ENCODE results near the gene SLBP.

The SLBP gene

GRCh38 chr4:1748465-1748995 is 36.4 kb upstream of the SLBP start:
- peak; percentile 89 for DNase-seq

- no peak for DNase-seq
These were observed 35.5 kb upstream of the SLBP start for GRCh38 chr4:1747603-1747967.

DNA sequence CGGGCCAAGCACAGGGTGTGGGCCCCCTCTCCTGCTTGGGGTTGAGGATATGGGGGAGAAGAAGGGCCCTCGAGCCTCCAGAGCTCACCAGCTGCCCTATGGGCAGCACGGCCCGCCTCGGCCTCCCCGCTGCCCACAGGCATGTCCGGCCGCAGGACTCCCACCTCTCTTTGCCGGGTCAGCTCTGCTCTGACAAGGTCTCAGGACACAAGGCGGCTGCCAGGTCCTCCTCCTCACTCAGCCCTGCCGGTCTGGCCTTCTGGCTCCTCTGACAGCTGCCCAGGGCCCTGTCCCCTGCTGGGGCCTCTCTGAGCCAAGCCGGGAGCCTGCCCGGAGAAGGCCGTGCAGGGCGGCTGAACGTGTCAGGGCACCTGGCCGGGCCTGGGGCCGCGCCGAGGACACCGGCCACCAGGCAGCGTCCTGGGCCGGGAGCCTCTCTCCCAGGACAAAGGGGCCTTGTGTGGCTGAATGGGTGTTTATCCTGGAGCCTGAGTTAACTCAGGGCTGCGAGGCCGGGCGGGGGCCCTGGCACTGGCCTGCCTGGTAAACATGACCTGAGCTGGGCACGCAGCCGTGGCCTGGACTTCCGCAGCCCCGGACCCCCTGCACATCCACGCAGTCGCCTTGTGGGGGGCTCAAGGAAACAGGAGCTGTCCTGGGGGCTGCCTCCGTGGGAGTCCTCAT is 34.9 kb upstream of the SLBP start:
- DNase-seq: no peak

- peak; percentile 86 for DNase-seq
These were observed 34.2 kb upstream of the SLBP start for GRCh38 chr4:1746265-1746691.

DNA sequence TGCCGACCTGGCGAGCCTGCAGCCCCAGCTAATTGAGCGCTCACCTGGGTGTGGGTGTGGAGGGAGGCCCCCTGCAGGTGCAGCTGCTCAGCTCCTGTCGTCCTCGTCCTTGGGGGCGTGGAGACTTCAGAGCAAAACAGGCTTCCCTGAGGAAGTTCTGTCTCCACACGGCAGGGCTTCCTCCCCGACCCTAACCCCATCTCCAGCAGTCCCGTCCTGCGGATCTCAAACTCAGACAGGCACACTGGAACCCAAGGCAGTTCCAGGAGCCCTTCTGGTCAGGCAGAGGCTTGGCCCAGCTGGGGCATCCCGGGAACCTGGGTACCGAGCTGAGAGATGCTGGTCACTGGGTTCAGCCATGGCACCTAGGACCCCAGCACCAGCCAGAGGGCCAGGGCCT is 33.6 kb upstream of the SLBP start:
- DNase-seq: no peak

- no peak for DNase-seq
These were observed 33.0 kb upstream of the SLBP start for GRCh38 chr4:1745165-1745564.

DNA sequence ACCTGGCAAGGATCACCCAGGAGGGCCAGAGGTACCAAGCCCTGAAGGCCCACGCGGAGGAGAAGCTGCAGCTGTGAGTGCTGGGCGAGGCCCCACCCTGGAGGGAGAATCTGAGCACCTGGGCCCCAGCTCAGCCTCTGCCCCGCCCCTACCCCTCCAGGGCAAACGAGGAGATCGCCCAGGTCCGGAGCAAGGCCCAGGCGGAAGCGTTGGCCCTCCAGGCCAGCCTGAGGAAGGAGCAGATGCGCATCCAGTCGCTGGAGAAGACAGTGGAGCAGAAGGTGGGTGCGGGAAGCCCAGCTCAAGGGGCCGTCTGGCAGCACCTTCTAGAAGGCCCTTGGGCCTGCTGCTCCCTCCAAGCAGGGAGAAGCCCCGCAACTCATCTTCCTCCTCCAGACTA is 32.4 kb upstream of the SLBP start:
- no peak for DNase-seq

DNA sequence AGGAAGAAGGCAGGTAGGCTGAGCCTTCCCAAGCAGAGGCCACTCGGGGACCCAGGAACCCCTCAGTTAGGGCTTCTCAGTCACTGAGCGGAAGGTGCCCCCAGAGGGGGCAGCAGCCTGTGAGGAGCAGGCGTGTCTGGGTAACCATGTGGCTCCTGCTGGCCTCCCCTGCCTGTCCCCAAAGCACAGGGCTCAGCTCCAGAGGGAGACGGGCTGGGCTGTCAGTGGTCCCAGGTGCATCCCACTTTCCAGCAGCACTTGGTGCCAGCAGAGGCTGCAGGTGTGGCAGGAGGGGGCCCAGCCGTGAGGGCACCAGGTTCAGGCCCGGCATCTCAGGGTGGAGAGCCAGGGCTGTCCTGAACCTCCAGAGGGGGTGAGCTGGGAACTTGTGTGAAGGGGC is 31.9 kb upstream of the SLBP start:
- DNase-seq: no peak

- no peak for DNase-seq
These were observed 31.4 kb upstream of the SLBP start for GRCh38 chr4:1743551-1743950.

DNA sequence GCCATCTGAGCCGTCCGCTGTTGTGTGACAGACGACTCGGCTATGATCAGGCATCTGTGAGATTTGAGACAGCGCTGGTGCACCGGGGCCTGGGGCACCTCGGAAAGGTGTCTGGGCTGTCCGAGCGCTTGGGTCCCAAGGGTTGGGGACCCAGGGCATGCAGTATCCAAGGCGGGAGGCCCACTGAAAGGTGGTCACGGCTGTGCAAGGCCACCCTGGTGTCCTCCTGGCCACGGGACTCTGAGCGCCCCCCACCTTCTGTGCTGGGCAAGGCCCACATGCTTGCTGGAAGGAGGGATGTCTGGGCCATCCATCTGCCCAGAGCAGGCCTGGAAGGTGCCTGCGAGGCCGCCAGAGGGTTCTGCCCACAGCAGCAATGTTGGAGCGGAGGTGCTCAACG is 29.1 kb upstream of the SLBP start:
- no peak for DNase-seq

DNA sequence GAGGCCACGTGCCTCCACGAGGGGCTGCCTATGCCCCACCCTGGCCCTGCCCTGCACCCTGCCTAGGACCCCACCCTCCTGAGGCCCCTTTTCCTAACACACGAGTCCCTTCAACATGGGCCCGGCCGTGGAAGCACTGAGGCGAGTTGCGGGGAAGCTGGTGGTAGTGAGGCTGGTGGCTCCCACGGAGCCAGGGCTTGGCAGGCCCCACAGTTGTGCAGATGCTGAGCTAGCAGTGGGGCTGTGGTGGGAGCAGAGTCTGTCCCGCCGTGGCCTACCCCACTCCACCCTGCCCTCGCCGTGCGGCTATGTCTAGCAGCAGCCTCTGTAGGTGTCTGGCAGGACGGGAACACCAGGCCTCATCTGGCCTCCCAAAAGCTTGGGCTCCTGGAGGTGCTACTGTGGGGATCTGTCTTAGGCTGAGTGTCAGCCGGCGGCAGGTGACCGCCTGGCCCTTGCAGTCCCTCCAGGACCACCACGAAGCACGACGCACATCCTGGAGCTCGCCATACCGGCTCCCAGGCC is 28.0 kb upstream of the SLBP start:
- DNase-seq: no peak

DNA sequence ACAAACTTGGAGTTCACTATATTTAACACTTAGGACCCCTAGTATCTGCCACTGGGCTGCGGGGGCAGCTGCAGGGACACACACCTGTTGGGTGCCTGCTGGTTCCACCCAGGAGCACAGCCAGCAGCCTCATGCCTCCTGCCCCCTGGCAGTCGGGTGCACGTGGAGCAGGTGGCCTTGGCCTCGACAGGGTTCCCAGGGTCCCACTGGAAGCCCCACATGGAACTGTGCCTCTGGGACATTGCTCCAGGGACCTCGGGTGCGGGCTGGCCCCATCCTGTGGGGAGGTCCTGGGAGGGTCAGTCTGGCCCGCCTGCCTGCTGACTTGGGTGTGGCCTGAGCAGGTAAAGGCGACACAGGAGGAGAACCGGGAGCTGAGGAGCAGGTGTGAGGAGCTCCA is 27.2 kb upstream of the SLBP start:
- no peak for DNase-seq

- DNase-seq: no peak
These were observed 26.3 kb upstream of the SLBP start for GRCh38 chr4:1738410-1738809.

DNA sequence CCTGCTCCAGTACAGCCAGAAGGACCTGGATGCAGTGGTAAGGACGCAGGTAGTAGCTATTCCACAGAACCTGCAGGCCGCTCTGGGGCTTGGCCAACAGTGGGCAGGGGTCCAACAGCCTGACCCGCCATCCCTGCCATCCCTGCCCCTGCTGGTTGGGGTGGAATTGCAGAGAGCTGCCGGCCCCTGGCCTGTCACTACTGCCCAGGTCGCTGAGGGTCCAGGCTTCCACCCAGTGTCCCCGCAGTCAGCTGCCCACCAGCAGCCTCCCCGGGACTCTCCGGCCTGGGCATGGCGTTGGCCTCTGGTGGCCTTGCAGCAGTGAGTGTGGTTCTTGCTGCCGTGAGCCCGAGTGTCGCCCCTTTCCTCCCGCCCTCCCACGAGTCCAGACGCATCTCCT is 25.5 kb upstream of the SLBP start:
- DNase-seq: no peak

DNA sequence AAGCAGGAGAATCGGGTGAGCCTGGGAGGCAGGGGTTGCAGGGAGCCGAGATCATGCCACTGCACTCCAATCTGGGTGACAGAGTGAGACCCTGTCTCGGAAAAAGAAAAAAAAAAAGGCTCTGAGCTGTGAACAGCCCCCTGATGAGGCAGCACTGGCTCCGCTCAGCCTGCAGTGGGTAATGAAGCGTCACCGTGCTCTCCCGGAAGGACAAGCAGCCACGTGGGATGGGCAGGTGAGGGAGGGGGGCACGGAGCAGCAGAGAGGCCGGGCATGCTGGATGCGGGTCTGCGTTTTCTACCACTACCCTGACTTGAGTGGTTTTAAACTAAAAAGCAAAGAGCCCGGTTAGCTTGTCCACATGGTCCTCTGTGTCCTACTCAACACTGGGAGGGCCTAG is 24.7 kb upstream of the SLBP start:
- peak; percentile 56 for DNase-seq

- DNase-seq: no peak
These were observed 23.1 kb upstream of the SLBP start for GRCh38 chr4:1735215-1735614.

DNA sequence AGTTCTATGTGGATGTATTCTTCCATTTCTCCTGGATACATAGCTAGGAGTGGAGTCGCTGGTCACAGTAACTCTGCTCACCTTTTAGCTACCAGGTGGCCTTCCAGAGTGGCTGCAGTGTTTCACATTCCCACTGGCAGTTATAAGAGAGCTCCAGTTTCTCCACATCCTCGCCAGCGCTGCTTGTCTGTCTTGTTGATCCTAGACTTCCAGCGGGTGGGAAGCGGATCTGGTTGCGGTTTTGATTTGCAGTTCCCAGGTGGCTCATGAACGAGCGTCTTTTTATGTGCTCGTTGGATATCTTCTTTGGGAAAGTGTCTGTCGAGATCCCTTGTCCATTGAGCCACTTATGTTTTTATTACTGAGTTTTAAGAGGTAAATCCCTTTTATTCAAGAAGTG is 20.8 kb upstream of the SLBP start:
- DNase-seq: no peak

DNA sequence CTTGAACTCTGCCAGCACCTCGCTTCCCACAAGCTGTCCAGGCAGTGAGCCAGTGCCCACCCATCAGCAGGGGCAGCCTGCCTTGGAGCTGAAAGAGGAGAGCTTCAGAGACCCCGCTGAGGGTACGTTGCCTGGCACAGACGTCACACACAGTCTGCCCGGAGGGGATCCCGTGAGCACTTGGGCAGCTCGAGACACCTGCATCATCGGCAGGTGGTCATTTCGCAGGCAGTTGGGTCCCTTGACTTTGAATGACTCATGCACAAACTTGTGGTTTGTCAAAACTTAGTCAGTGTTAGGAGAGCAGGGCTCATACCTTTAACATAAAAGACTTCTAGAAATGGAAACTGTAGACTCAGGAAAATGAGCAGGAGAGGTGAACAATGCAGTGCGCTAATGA is 19.1 kb upstream of the SLBP start:
- no peak for DNase-seq

GRCh38 chr4:1730532-1731135 is 18.5 kb upstream of the SLBP start:
- DNase-seq: no peak

- DNase-seq: no peak
These were observed 16.2 kb upstream of the SLBP start for GRCh38 chr4:1728061-1728980.

DNA sequence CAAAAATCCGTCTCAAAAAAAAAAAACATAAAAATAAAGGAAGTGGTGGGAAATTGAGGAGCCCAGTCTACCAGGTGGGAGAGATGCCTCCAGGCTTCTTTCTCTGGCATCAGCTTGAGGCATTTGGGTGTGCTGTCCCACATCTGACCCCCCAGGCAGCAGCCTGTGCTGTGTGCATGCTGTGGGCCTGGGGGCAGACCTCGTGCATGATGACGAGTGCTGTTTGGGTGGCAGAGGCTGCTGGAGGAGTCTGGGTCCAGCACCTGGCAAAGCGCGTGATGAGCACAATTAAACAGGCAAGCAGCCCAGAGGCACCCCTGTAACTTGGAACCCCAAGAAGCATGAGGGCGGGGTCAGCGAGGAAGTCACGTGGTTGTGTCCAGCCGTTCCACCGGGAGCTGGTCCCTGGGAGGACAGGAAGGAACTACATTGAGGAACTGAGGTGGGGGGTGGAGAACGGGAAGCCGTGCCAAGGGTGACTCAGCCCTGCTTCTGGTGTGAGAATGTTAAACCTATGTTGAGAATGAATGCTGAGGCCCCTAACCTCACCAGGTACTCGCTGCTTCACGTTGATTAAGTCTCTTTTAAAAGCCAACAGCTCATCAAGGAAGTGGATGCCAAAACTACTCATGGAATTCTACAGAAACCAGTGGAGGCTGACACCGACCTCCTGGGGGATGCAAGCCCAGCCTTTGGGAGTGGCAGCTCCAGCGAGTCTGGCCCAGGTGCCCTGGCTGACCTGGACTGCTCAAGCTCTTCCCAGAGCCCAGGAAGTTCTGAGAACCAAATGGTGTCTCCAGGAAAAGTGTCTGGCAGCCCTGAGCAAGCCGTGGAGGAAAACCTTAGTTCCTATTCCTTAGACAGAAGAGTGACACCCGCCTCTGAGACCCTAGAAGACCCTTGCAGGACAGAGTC is 15.3 kb upstream of the SLBP start:
- DNase-seq: no peak

All from retina (tissue), 1 donor.